Endodermal cell (in vitro differentiated cells): ENCODE results near the gene OLFM4. TPM values are rescaled to one million over a fixed set of nuclear protein-coding genes. Genes with fewer than 3 reads are reported as not detected.

ENCODE experiments used
- DNase-seq: peaks from one replicate; pipeline ENCODE4 v3.0.0-alpha.2; 2017
- H3K27ac ChIP-seq: 2 replicates; pipeline ENCODE4 v1.5.1; 2013; ENCODE audit warnings: mild to moderate bottlenecking, low read depth, low read length, moderate library complexity
- H3K27me3 ChIP-seq: 2 replicates; pipeline ENCODE4 v1.6.1; 2013; ENCODE audit warnings: mild to moderate bottlenecking, low read length, moderate library complexity; ENCODE audit not compliant: insufficient read depth, control insufficient read depth, poor library complexity, severe bottlenecking
- H3K36me3 ChIP-seq: 2 replicates; pipeline ENCODE4 v1.7.0; 2013; ENCODE audit warnings: mild to moderate bottlenecking, low read length, moderate library complexity; ENCODE audit not compliant: control insufficient read depth, insufficient read depth
- H3K4me1 ChIP-seq: one replicate; pipeline ENCODE4 v1.7.0; 2013; ENCODE audit warnings: low read length; ENCODE audit not compliant: control insufficient read depth, insufficient read depth
- H3K4me3 ChIP-seq: 2 replicates; pipeline ENCODE4 v1.5.1; 2013; ENCODE audit warnings: mild to moderate bottlenecking, low read length, moderate library complexity
- H3K9ac ChIP-seq: 2 replicates; pipeline ENCODE4 v1.6.1; 2013; ENCODE audit warnings: mild to moderate bottlenecking, low read length, moderate library complexity; ENCODE audit not compliant: poor library complexity, severe bottlenecking; ENCODE audit errors: extremely low read depth
- H3K9me3 ChIP-seq: 2 replicates; pipeline ENCODE4 v1.6.1; 2013; ENCODE audit warnings: mild to moderate bottlenecking, low read length, moderate library complexity; ENCODE audit not compliant: control insufficient read depth
- H3K27ac Mint-ChIP-seq: 2 replicates; pipeline ENCODE4 v1.8.0; 2020; ENCODE audit warnings: mixed read lengths
- H3K27me3 Mint-ChIP-seq: 2 replicates; pipeline ENCODE4 v1.8.0; 2021; ENCODE audit warnings: mild to moderate bottlenecking, mixed read lengths; ENCODE audit not compliant: insufficient read depth
- H3K36me3 Mint-ChIP-seq: 2 replicates; pipeline ENCODE4 v1.8.0; 2020; ENCODE audit warnings: low read depth, mixed read lengths
- H3K4me1 Mint-ChIP-seq: 2 replicates; pipeline ENCODE4 v1.8.0; 2020; ENCODE audit warnings: mixed read lengths
- H3K4me3 Mint-ChIP-seq: 2 replicates; pipeline ENCODE4 v1.8.0; 2020; ENCODE audit warnings: mild to moderate bottlenecking, moderate library complexity, mixed read lengths
- H3K9me3 Mint-ChIP-seq: 2 replicates; pipeline ENCODE4 v1.8.0; 2020; ENCODE audit warnings: mild to moderate bottlenecking, mixed read lengths
- CTCF ChIP-seq: fragments of 200-600 bp; sonication (generic); conservative IDR thresholded peaks from 2 replicates; pipeline ENCODE4 v1.5.0; 2021; ENCODE audit warnings: antibody characterized with exemption, mild to moderate bottlenecking
- WGBS, 2 experiments: methylation state at CpG; one replicate each; pipeline versions ENCODE4 v1.1.5 to v1.1.7; 2013; ENCODE audit warnings: missing lambda C conversion rate in 2 of 2, mixed read lengths in 1 of 2; ENCODE audit not compliant: insufficient coverage in 1 of 2, insufficient read length in 1 of 2; 5-methylcytosine and 5-hydroxymethylcytosine counted together
- total RNA-seq, 2 donors: library from RNA; stranded (reverse); fragmentation: NEBNext Ultra II Directional in 1 of 2; extraction: Animal tissue kit (Norgen Biotek cat#: 25700) in 1 of 2; gene quantifications; 2 replicates in 1 of 2; 3 replicates in 1 of 2; pipeline ENCODE4 v1.2.1, GENCODE V29; 2021

Gene OLFM4
- total RNA-seq, 2 donors from 2014 or later = not detected

- Histone ChIP-seq H3K9me3 (no peaks in the 10 kb centered on the region), H3K27ac (no peak overlapping the region), H3K27me3 (no peaks in the 10 kb centered on the region), H3K9ac (no peak overlapping the region), H3K36me3 (no peaks in the 10 kb centered on the region), H3K4me1 (no peaks in the 10 kb centered on the region), H3K4me3 (no peak overlapping the region)
- Mint-ChIP-seq H3K4me1 (no peaks in the 10 kb centered on the region), H3K36me3 (no peaks in the 10 kb centered on the region), H3K27ac (no peak overlapping the region), H3K4me3 (no peak overlapping the region), H3K9me3 (no peaks in the 10 kb centered on the region), H3K27me3 (peaks cover 12% of the 10 kb centered on the region)
- WGBS, 2 experiments = 84 to 92% methylated on average over 4 of the region's 4 CpGs
- no peak for DNase-seq
- TF ChIP-seq CTCF = no peak
Observed at GRCh38 chr13:53054569-53054968, 26.0 kb downstream of the OLFM4 start.

DNA sequence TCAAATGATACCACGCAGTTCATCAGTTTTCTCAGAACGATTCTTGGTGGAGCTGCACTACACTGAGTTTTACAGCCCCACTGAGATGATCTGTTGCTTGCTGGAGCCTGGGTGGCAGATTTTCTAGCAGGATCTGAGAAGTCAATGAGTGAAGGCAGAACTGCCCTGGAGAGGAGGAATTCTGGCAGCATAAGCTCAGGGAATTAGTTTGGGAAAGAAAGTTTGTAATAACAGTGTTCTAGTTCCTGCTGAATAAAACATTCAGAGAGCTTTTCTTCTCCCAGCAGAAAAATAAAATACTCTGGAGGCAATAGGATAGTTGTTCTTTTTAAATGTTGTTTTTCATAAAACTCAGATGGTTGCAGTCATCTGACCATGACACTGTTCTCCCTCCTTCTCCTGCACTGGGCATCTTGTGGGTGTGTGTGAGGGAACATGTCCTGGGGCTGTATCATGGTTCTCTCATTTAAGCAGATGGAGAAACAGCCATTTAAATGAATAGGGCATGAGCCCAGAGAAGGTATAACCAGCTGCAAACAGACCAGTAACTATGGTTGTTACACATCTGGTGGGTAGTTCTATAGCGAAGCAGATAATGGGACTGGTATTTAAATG lies 29.6 kb downstream of the OLFM4 start:
- Histone ChIP-seq H3K9me3 (no peaks in the 10 kb centered on the region), H3K4me1 (no peaks in the 10 kb centered on the region), H3K9ac (no peak overlapping the region), H3K27me3 (no peaks in the 10 kb centered on the region), H3K27ac (no peak overlapping the region), H3K36me3 (no peaks in the 10 kb centered on the region), H3K4me3 (no peak overlapping the region)
- H3K27me3 Mint-ChIP-seq = peaks cover 15% of the 10 kb centered on the region
- WGBS, 2 experiments = 96 to 97% methylated on average over 3 of the region's 3 CpGs
- no peak for TF ChIP-seq CTCF
- no peak overlapping the region for H3K27ac Mint-ChIP-seq
- no peaks in the 10 kb centered on the region for H3K4me1 Mint-ChIP-seq
- no peak for DNase-seq
- no peaks in the 10 kb centered on the region for H3K36me3 Mint-ChIP-seq
- H3K9me3 Mint-ChIP-seq = no peaks in the 10 kb centered on the region
- H3K4me3 Mint-ChIP-seq = no peak overlapping the region

DNA sequence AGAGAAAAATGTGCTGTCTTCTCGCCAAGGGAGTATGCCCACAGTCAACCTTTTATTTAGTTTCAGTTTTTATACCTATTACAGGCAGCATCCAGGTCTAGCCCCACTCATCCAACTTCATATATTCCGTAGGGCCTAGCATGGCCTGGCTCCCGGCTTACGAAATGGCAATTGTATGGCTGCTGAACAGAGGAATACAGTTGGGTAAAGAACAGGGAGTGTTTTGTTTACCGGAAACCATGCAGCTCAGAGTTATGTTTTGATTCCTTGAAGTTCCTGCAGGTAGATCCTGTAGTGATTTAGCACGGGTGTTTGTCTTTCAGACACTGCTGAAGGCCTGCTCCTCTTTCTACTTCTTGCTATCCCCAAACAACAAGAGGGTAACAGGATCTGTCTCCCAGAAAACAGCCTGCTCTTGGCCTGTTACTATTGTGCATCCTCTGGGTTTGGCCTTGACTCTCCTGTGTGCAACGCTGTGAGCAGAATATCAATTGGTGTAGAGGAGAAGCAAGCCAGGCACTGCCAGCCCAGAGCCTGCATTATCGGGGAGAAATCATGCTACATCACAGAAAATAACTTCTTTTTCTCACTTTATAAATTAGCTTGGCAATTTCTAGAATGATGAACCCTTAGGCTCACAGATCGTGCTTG lies 32.4 kb downstream of the OLFM4 start:
- Histone ChIP-seq H3K4me3 (no peak overlapping the region), H3K27ac (no peak overlapping the region), H3K9me3 (no peaks in the 10 kb centered on the region), H3K9ac (no peak overlapping the region), H3K4me1 (no peaks in the 10 kb centered on the region), H3K36me3 (no peaks in the 10 kb centered on the region), H3K27me3 (no peaks in the 10 kb centered on the region)
- no peak for DNase-seq
- WGBS, 2 experiments = 76 to 84% methylated on average over 3 to 9 of the region's 9 CpGs
- Mint-ChIP-seq H3K4me1 (no peaks in the 10 kb centered on the region), H3K9me3 (no peaks in the 10 kb centered on the region), H3K4me3 (no peak overlapping the region), H3K27me3 (peaks cover 13% of the 10 kb centered on the region), H3K27ac (no peak overlapping the region), H3K36me3 (no peaks in the 10 kb centered on the region)
- TF ChIP-seq CTCF = no peak
